ENCODE results near the gene HLA-C. TPM values are rescaled to one million over a fixed set of nuclear protein-coding genes. Genes with fewer than 3 reads are reported as not detected.

The HLA-C gene
- polyA plus RNA-seq, 1 experiment: 245 TPM

Small RNAs within 50 kb of the gene (small RNA-seq; reads per million reads assigned to genes)
- gene AL662844.1 (ENCODE audit: insufficient read length, low read depth): not detected

Other genes with a start within 250 kb of the HLA-C start
- not detected in 2 replicates for gene C6orf15, start 159.5 kb downstream of the HLA-C start, polyA plus RNA-seq (2011; rRNA removed)
- gene PSORS1C1, start 157.3 kb downstream of the HLA-C start, polyA plus RNA-seq (2011; rRNA removed): 0.94 and 1.6 TPM in 2 replicates
- not detected in 2 replicates for gene CDSN, start 151.6 kb downstream of the HLA-C start, polyA plus RNA-seq (2011; rRNA removed)
- not detected in 2 replicates for gene PSORS1C2, start 133.0 kb downstream of the HLA-C start, polyA plus RNA-seq (2011; rRNA removed)
- gene CCHCR1, start 114.3 kb downstream of the HLA-C start, polyA plus RNA-seq (2011; rRNA removed): 10.4 TPM in 2 replicates
- gene TCF19, start 113.5 kb downstream of the HLA-C start, polyA plus RNA-seq (2011; rRNA removed): 3.4 and 4.2 TPM in 2 replicates
- gene POU5F1, start 101.4 kb downstream of the HLA-C start, polyA plus RNA-seq (2011; rRNA removed): not detected in 2 replicates
- 418 and 513 TPM in 2 replicates for gene HLA-B, start 85.1 kb upstream of the HLA-C start, polyA plus RNA-seq (2011; rRNA removed)
- 39.9 and 48.5 TPM in 2 replicates for gene MICA, start 131.5 kb upstream of the HLA-C start, polyA plus RNA-seq (2011; rRNA removed)
- 17.9 and 19.0 TPM in 2 replicates for gene MICB, start 226.1 kb upstream of the HLA-C start, polyA plus RNA-seq (2011; rRNA removed)